ENCODE results near the gene GAD1. TPM values are rescaled to one million over a fixed set of nuclear protein-coding genes. Genes with fewer than 3 reads are reported as not detected.

The GAD1 gene
- total and polyA plus RNA-seq, 3 donors from 2014 or later = 8.5 to 46.0 (median 12.5) TPM

DNA sequence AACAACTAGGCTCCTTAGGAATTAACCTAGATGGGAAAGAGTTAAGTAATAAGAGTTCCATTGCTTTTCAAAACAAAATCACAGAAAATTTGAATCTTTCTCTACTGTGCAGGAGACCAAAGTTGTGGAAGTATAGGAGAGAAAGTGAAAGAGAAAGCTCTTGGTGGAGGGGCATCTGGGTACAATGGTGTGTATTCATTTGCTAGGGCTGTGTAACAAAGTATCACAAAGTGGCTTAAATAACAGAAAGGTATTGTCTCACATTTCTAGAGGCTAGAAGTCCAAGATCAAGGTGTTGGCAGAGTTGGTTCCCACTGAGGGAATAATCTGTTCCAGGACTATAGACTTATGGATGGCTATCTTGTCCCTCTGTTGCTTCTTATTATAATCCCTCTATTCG is 61.8 kb downstream of the GAD1 start:
- 50 to 53% methylated on average over 1 of the region's 1 CpG for WGBS, 2 donors
- H3K27ac ChIP-seq = peak overlapping the region; percentile 43 to 55
- H3K27me3 ChIP-seq = no peaks in the 10 kb centered on the region
- no peak overlapping the region for H3K4me3 ChIP-seq
- H3K9me3 ChIP-seq = no peaks in the 10 kb centered on the region
- H3K4me1 ChIP-seq = peaks cover 2% of the 10 kb centered on the region
- peak; percentile 56 for DNase-seq
- intact Hi-C loops (cut with DNase I; ENCODE audit: low total_unique reads) = no loop called here
- no peaks in the 10 kb centered on the region for H3K36me3 ChIP-seq (ENCODE audit: low read depth, missing control alignments)
- no peak for TF ChIP-seq POLR2A (IDR thresholded peaks at IDR 0.05)
- TF ChIP-seq, protein P1, sequence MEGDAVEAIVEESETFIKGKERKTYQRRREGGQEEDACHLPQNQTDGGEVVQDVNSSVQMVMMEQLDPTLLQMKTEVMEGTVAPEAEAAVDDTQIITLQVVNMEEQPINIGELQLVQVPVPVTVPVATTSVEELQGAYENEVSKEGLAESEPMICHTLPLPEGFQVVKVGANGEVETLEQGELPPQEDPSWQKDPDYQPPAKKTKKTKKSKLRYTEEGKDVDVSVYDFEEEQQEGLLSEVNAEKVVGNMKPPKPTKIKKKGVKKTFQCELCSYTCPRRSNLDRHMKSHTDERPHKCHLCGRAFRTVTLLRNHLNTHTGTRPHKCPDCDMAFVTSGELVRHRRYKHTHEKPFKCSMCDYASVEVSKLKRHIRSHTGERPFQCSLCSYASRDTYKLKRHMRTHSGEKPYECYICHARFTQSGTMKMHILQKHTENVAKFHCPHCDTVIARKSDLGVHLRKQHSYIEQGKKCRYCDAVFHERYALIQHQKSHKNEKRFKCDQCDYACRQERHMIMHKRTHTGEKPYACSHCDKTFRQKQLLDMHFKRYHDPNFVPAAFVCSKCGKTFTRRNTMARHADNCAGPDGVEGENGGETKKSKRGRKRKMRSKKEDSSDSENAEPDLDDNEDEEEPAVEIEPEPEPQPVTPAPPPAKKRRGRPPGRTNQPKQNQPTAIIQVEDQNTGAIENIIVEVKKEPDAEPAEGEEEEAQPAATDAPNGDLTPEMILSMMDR (IDR thresholded peaks at IDR 0.05) = no peak

DNA sequence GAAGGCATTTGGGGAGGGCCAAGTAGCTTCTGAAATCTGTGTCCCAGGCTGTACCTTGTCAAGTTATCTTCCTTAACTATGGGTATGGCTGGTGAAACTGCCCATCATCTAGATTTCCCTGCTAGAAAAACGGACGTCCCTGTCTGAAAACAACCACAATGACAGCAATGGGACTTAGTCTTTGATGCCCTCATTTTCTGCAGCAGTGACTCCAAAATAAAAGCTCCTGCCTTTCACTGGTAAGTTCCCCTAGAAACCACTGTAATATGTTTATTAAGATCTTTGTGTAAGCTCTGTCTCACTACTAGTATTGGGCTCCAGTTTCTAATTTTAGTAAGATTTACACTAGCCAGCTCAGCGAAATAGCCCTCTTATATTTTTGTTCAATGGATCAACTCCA is 65.2 kb downstream of the GAD1 start:
- Histone ChIP-seq H3K27ac (no peak overlapping the region), H3K36me3 (ENCODE audit: low read depth, missing control alignments) (no peaks in the 10 kb centered on the region), H3K4me3 (no peak overlapping the region), H3K27me3 (no peaks in the 10 kb centered on the region), H3K9me3 (no peaks in the 10 kb centered on the region), H3K4me1 (no peaks in the 10 kb centered on the region)
- DNase-seq = no peak
- 71 to 78% methylated on average over 3 of the region's 3 CpGs for WGBS, 2 donors
- intact Hi-C loops (cut with DNase I; ENCODE audit: low total_unique reads) = no loop called here
- TF ChIP-seq POLR2A (IDR thresholded peaks at IDR 0.05) = no peak
- TF ChIP-seq, protein P1 (IDR thresholded peaks at IDR 0.05) = no peak

DNA sequence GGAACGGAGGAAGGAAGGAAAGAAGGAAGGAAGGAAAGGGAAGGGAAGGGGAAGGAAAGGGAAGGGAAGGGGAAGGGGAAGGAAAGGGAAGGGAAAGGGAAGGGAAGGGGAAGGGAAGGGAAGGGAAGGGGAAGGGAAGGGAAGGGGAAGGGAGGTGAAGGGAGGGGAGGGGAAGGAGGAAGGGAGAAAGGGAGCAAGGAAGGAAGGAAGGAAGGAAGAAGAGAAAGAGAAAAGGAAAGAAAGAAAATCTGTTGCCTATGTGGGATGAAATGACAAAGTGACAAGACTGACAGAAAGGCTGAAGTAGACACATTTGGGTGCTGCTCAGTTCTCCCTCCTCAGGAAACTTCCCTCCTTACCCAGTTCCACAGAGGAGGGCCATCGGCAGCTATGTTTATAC is 66.1 kb downstream of the GAD1 start:
- H3K9me3 ChIP-seq = no peaks in the 10 kb centered on the region
- no peaks in the 10 kb centered on the region for H3K27me3 ChIP-seq
- no peaks in the 10 kb centered on the region for H3K4me1 ChIP-seq
- no peak for TF ChIP-seq POLR2A (IDR thresholded peaks at IDR 0.05)
- TF ChIP-seq, protein P1 (IDR thresholded peaks at IDR 0.05) = no peak
- intact Hi-C loops (cut with DNase I; ENCODE audit: low total_unique reads) = no loop called here
- H3K4me3 ChIP-seq = no peak overlapping the region
- no peak overlapping the region for H3K27ac ChIP-seq
- no peak for DNase-seq
- 92 to 93% methylated on average over 2 of the region's 2 CpGs for WGBS, 2 donors
- H3K36me3 ChIP-seq (ENCODE audit: low read depth, missing control alignments) = no peaks in the 10 kb centered on the region

DNA sequence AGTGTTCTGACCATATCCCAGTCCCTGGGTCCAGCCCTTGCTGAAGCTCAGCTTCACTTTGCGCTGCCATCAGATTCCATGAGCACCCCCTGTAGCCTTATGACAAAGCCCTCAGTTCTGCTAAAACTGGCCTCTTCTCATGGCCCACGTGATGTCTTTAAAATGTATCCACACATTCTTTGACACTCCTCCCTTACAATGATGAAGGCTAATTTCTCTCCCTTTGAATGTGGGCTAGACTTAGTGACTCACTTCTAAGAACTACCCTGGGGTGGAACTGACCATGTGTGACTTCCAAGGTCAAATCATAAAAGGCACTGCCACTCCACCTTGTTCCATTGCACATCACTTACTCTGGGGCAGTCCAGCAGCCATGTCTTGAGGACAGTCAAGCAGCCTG is 67.0 kb downstream of the GAD1 start:
- no peaks in the 10 kb centered on the region for H3K9me3 ChIP-seq
- H3K27me3 ChIP-seq = no peaks in the 10 kb centered on the region
- DNase-seq = no peak
- H3K27ac ChIP-seq = no peak overlapping the region
- 90% methylated on average over 2 of the region's 2 CpGs for WGBS, 2 donors
- no peak overlapping the region for H3K4me3 ChIP-seq
- intact Hi-C loops (cut with DNase I; ENCODE audit: low total_unique reads) = no loop called here
- H3K36me3 ChIP-seq (ENCODE audit: low read depth, missing control alignments) = no peaks in the 10 kb centered on the region
- no peak for TF ChIP-seq POLR2A (IDR thresholded peaks at IDR 0.05)
- TF ChIP-seq, protein P1 (IDR thresholded peaks at IDR 0.05) = no peak
- H3K4me1 ChIP-seq = no peaks in the 10 kb centered on the region

DNA sequence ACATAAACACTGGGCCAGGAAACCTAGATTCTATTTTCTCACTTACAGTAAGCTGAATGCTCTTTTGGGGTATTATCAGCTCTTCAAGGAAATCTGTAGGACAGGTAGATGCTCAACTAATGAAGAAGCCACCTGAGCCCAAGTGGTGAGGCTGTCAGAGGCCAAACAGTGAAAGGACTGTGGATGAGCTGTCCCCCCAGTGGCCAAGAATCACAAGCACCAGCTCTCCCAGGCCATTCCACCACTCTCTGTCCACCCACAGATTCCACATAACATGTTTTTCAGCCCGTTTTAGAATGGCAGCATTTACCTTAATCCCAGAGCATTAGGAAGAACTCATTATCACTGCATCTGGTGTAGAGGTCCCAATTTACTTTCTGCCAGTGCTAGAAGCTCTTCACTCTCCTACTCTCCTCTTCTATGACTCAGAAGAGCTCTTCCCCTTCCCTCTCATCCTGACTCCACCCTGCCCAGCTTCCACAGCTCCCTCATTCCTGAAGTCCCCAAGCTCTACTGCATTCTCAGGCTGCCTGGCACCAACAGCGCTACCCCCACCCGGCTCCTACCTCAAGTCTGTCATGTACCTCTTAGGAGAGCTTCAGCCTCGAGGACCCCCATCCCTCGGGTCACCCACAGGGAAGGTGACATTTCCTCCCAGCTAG is 68.6 kb downstream of the GAD1 start:
- WGBS, 2 donors = 88 to 90% methylated on average over 5 of the region's 5 CpGs
- Histone ChIP-seq H3K36me3 (ENCODE audit: low read depth, missing control alignments) (no peaks in the 10 kb centered on the region), H3K4me1 (no peaks in the 10 kb centered on the region), H3K4me3 (no peak overlapping the region), H3K9me3 (no peaks in the 10 kb centered on the region), H3K27me3 (no peaks in the 10 kb centered on the region), H3K27ac (no peak overlapping the region)
- no peak for DNase-seq
- TF ChIP-seq, protein P1 (IDR thresholded peaks at IDR 0.05) = no peak
- TF ChIP-seq POLR2A (IDR thresholded peaks at IDR 0.05) = no peak
- intact Hi-C loops (cut with DNase I; ENCODE audit: low total_unique reads) = no loop called here

Measured in testis (tissue), 3 donors.